GM12878 (cell line): Measurements from ENCODE around the gene OFD1. TPM values are rescaled to one million over a fixed set of nuclear protein-coding genes. Genes with fewer than 3 reads are reported as not detected.

Experiments used
- ATF2 ChIP-seq: IDR thresholded peaks from 2 replicates; pipeline ENCODE4 v1.6.1; 2012; ENCODE audit warnings: low read length, inconsistent platforms
- ATF3 ChIP-seq: IDR thresholded peaks from 2 replicates; pipeline ENCODE4 v1.6.1; 2011; ENCODE audit warnings: low read depth, mild to moderate bottlenecking, low read length, moderate library complexity, borderline replicate concordance; ENCODE audit errors: extremely low read depth
- CEBPZ ChIP-seq: fragments of 150-350 bp; IDR thresholded peaks from 2 replicates; pipeline ENCODE4 v1.6.1; 2016; ENCODE audit warnings: low read depth, low read length
- CTCF ChIP-seq, 3 experiments: IDR thresholded peaks in 2 of 3; conservative IDR thresholded peaks in 1 of 3; 2 replicates each; pipeline ENCODE4 v1.5.1; 2011; ENCODE audit warnings: low read depth in 3 of 3, low read length in 3 of 3, mild to moderate bottlenecking in 3 of 3, control low read depth in 2 of 3, moderate library complexity in 2 of 3, inconsistent platforms in 1 of 3, mixed read lengths in 1 of 3; ENCODE audit not compliant: control insufficient read depth in 2 of 3, insufficient read depth in 1 of 3; ENCODE audit errors: extremely low read depth in 1 of 3
- DPF2 ChIP-seq: fragments of 450-650 bp; IDR thresholded peaks from 2 replicates; pipeline ENCODE4 v1.6.1; 2017; ENCODE audit warnings: mild to moderate bottlenecking
- HCFC1 ChIP-seq: fragments of 150-350 bp; IDR thresholded peaks from 2 replicates; pipeline ENCODE4 v1.6.1; 2014; ENCODE audit warnings: low read length
- HDAC2 ChIP-seq: fragments of 200-600 bp; sonication (generic); IDR thresholded peaks from 2 replicates; pipeline ENCODE4 v1.6.1; 2017
- JUNB ChIP-seq: IDR thresholded peaks from 2 replicates; pipeline ENCODE4 v1.6.1; 2016; ENCODE audit warnings: antibody characterized with exemption, mild to moderate bottlenecking
- KDM1A ChIP-seq: fragments of 200-600 bp; sonication (generic); IDR thresholded peaks from 2 replicates; pipeline ENCODE4 v1.6.1; 2016; ENCODE audit warnings: borderline replicate concordance
- MAX ChIP-seq: IDR thresholded peaks from 2 replicates; pipeline ENCODE4 v1.6.1; 2012; ENCODE audit warnings: low read depth, low read length, improper control_type of control experiment
- MEF2A ChIP-seq: IDR thresholded peaks from 2 replicates; pipeline ENCODE4 v1.6.1; 2011; ENCODE audit warnings: low read depth, mild to moderate bottlenecking, low read length, moderate library complexity; ENCODE audit not compliant: insufficient read depth
- MYC ChIP-seq: IDR thresholded peaks from 2 replicates; pipeline ENCODE4 v1.6.1; 2011; ENCODE audit warnings: mild to moderate bottlenecking, low read length, moderate library complexity, inconsistent platforms; ENCODE audit not compliant: insufficient read depth, insufficient replicate concordance, insufficient read length, severe bottlenecking
- PBX3 ChIP-seq: IDR thresholded peaks from 2 replicates; pipeline ENCODE4 v1.6.1; 2011; ENCODE audit warnings: mild to moderate bottlenecking, low read depth, low read length, moderate library complexity; ENCODE audit not compliant: insufficient replicate concordance
- POLR2A ChIP-seq: IDR thresholded peaks from 2 replicates; pipeline ENCODE4 v1.6.1; 2011; ENCODE audit warnings: low read depth, mild to moderate bottlenecking, low read length
- SPI1 ChIP-seq: IDR thresholded peaks from 2 replicates; pipeline ENCODE4 v1.6.1; 2011; ENCODE audit warnings: low read depth, mild to moderate bottlenecking, low read length, moderate library complexity, borderline replicate concordance; ENCODE audit not compliant: insufficient read depth
- STAT3 ChIP-seq: IDR thresholded peaks from 2 replicates; pipeline ENCODE4 v1.6.1; 2011; ENCODE audit warnings: low read depth, low read length, improper control_type of control experiment
- TCF12 ChIP-seq: IDR thresholded peaks from 2 replicates; pipeline ENCODE4 v1.6.1; 2011; ENCODE audit warnings: low read depth, mild to moderate bottlenecking, low read length
- USF2 ChIP-seq: IDR thresholded peaks from 2 replicates; pipeline ENCODE4 v1.6.1; 2011; ENCODE audit warnings: low read depth, low read length, improper control_type of control experiment, borderline replicate concordance
- ZNF217 ChIP-seq: fragments of 450-650 bp; IDR thresholded peaks from 2 replicates; pipeline ENCODE4 v1.6.1; 2017; ENCODE audit warnings: antibody characterized with exemption, mild to moderate bottlenecking
- ZSCAN29 ChIP-seq: fragments of 450-650 bp; IDR thresholded peaks from 2 replicates; pipeline ENCODE4 v1.6.1; 2017; ENCODE audit warnings: mild to moderate bottlenecking, moderate library complexity
- polyA plus RNA-seq, 11 experiments: library from polyadenylated mRNA; depleted of rRNA in 4 of 11; unstranded in 6 of 11; stranded (reverse) in 5 of 11; fragments of >200 nt; fragmentation: Nextera tagmentation in 4 of 11; fragmentation: Illumina TruSeq in 1 of 11; extraction: Ambion mirVana in 4 of 11; extraction: Trizol in 1 of 11; gene quantifications; 1 replicate in 1 of 11; 2 replicates in 10 of 11; pipeline versions ENCODE4 v1.2.1 to v1.2.3, GENCODE V29; 2011 to 2016; ENCODE audit warnings: inconsistent platforms in 2 of 11, missing spikeins in 2 of 11, low read depth in 1 of 11
- total RNA-seq, 4 experiments: library from RNA; depleted of rRNA in 3 of 4; stranded (reverse); fragments of >200 nt in 3 of 4; fragmentation: Illumina TruSeq in 1 of 4; extraction: Trizol in 1 of 4; gene quantifications; 2 replicates each; pipeline versions ENCODE4 v1.2.1 to v1.2.3, GENCODE V29; 2013 to 2021

The OFD1 gene
- total and polyA plus RNA-seq, 10 of the 15 experiments (the other 5 are each of a cell fraction or from before 2014, with no cell fraction given), result 22.4 to 77.2 (median 34.1) TPM

- TF ChIP-seq SPI1, result no peak
- TF ChIP-seq POLR2A, result peak; percentile 86
- TF ChIP-seq ZSCAN29, result no peak
- TF ChIP-seq CEBPZ, result no peak
- no peak for TF ChIP-seq MYC
- TF ChIP-seq ATF3, result no peak
- TF ChIP-seq DPF2, result peak; percentile 70; the same call in 1 of the 2 replicates
- no peak for TF ChIP-seq JUNB
- TF ChIP-seq ZNF217, result no peak
- TF ChIP-seq MAX, result no peak
- no peak for TF ChIP-seq STAT3
- no peak for TF ChIP-seq CTCF (IDR thresholded peaks at IDR 0.05 in 2 of 3, conservative IDR thresholded peaks at IDR 0.05 in 1 of 3; ENCODE audit: control insufficient read depth in 2 of 3, extremely low read depth in 1 of 3, insufficient read depth in 1 of 3, low read depth in 3 of 3, low read length in 3 of 3)
- no peak for TF ChIP-seq MEF2A
- TF ChIP-seq HDAC2, result no peak
- no peak for TF ChIP-seq HCFC1
- no peak for TF ChIP-seq KDM1A
- TF ChIP-seq ATF2, result no peak
- no peak for TF ChIP-seq USF2
- TF ChIP-seq PBX3, result no peak
- no peak for TF ChIP-seq TCF12
Measured at GRCh38 chrX:13688958-13689740, 45.4 kb upstream of the OFD1 start, which contains the start of gene RAB9A (continued).
